ENCODE data around the gene MRPL27.
A peak's percentile ranks its signal among the peaks of the same experiment; 100 is the strongest.

Gene MRPL27

DNA sequence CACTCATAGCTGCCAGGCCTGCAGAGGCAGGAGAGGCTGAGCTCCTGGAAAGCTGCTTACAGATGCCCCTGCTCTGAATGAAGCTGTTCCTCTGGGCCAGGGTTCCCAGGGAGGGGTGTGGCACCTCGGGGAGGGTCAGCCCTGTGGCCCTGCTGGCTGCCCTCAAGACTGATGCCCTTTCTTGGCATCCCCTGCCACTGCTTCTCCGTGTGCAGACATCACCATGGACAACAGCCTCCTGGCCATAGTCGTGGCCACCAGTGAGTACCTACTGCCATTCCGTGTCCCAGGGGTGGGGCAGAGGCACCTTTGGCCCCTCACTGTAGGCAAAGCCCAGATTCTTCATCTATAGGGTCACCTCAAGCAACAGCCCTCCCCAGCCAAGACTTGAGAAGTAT lies 8.9 kb downstream of the MRPL27 start:
- Histone ChIP-seq H3K9me3 (ENCODE audit: severe bottlenecking) (no peaks in the 10 kb centered on the region), H3K27me3 (ENCODE audit: insufficient read depth, low read depth, severe bottlenecking) (no peaks in the 10 kb centered on the region), H3K36me3 (peaks cover 54% of the 10 kb centered on the region), H3K27ac (no peak overlapping the region), H3K4me3 (ENCODE audit: low read depth, low read length) (no peak overlapping the region)
- TF ChIP-seq, protein P1, sequence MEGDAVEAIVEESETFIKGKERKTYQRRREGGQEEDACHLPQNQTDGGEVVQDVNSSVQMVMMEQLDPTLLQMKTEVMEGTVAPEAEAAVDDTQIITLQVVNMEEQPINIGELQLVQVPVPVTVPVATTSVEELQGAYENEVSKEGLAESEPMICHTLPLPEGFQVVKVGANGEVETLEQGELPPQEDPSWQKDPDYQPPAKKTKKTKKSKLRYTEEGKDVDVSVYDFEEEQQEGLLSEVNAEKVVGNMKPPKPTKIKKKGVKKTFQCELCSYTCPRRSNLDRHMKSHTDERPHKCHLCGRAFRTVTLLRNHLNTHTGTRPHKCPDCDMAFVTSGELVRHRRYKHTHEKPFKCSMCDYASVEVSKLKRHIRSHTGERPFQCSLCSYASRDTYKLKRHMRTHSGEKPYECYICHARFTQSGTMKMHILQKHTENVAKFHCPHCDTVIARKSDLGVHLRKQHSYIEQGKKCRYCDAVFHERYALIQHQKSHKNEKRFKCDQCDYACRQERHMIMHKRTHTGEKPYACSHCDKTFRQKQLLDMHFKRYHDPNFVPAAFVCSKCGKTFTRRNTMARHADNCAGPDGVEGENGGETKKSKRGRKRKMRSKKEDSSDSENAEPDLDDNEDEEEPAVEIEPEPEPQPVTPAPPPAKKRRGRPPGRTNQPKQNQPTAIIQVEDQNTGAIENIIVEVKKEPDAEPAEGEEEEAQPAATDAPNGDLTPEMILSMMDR (IDR thresholded peaks at IDR 0.05; ENCODE audit: low read depth, low read length): no peak
- no peak for DNase-seq

DNA sequence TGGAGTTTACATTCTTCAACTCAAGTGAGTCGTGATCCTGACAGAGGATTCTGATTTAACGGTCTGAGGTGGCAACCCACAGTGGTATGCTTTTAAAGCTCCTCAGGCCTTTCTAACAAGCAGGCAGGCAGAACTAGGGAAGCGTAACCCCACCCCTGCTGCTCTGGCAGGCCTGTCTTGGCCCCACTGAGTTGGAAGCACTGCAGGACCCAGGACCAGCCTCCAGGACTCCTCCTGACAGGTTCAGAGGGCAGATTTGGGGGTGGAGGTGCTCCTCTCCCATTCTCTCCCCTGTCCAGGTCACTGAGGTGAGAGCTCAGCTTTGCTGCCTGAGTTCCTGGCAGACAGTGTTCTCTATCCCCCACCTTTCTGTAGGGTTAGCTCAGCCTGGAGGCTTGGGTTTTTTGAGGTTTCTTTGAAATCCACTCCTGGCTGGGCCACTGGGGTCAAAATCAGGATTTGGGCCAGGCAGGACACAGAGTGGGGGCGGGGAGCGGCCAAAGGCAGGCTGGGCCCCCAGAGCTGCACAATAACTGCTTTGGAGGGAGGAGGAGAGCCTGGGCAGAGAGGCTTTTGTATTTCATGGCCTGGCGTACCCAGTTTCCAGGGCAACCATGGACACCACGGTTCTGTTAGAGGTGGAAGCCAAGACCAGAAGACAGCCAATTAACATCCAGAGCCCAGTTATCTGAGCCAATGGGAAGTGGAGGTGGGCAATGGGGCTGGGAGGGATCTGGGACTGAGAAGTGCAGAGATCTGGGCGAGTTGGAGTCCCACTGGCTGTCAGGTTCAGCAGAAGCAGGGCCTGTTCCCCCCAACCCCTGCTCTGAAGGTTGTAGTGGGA lies 9.5 kb downstream of the MRPL27 start:
- no peak for DNase-seq
- TF ChIP-seq, protein P1 (IDR thresholded peaks at IDR 0.05; ENCODE audit: low read depth, low read length): 0 out of 2 replicates have a peak, but pooled peaks have one; percentile 1

DNA sequence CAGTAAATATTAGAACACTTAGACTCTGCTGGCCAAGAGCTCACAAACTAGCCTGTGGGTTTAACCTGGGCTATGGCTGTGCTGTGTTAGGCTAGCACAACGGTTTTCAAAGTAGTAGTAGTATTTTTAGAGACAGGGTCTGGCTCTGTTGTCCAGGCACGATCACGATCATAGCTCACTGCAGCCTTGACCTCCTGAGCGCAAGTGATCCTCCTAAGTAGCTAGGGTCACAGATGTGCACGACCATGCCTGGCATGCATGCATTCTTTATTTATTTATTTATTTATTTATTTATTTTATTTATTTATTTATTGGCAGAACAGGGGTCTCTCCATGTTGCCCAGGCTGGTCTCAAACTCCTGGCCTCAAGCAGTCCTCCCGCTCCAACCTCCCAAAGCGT lies 10.3 kb downstream of the MRPL27 start:
- no peak for DNase-seq
- peaks cover 54% of the 10 kb centered on the region for H3K36me3 ChIP-seq
- no peaks in the 10 kb centered on the region for H3K9me3 ChIP-seq (ENCODE audit: severe bottlenecking)
- H3K27ac ChIP-seq: no peak overlapping the region
- TF ChIP-seq, protein P1 (IDR thresholded peaks at IDR 0.05; ENCODE audit: low read depth, low read length): no peak
- H3K27me3 ChIP-seq (ENCODE audit: insufficient read depth, low read depth, severe bottlenecking): no peaks in the 10 kb centered on the region
- no peak overlapping the region for H3K4me3 ChIP-seq (ENCODE audit: low read depth, low read length)

More for the DNA sequence above, 9.5 kb downstream of the MRPL27 start:
- H3K36me3 ChIP-seq: peaks cover 54% of the 10 kb centered on the region
- H3K4me3 ChIP-seq (ENCODE audit: low read depth, low read length): no peak overlapping the region
- H3K27ac ChIP-seq: no peak overlapping the region
- no peaks in the 10 kb centered on the region for H3K27me3 ChIP-seq (ENCODE audit: insufficient read depth, low read depth, severe bottlenecking)
- H3K9me3 ChIP-seq (ENCODE audit: severe bottlenecking): no peaks in the 10 kb centered on the region

DNA sequence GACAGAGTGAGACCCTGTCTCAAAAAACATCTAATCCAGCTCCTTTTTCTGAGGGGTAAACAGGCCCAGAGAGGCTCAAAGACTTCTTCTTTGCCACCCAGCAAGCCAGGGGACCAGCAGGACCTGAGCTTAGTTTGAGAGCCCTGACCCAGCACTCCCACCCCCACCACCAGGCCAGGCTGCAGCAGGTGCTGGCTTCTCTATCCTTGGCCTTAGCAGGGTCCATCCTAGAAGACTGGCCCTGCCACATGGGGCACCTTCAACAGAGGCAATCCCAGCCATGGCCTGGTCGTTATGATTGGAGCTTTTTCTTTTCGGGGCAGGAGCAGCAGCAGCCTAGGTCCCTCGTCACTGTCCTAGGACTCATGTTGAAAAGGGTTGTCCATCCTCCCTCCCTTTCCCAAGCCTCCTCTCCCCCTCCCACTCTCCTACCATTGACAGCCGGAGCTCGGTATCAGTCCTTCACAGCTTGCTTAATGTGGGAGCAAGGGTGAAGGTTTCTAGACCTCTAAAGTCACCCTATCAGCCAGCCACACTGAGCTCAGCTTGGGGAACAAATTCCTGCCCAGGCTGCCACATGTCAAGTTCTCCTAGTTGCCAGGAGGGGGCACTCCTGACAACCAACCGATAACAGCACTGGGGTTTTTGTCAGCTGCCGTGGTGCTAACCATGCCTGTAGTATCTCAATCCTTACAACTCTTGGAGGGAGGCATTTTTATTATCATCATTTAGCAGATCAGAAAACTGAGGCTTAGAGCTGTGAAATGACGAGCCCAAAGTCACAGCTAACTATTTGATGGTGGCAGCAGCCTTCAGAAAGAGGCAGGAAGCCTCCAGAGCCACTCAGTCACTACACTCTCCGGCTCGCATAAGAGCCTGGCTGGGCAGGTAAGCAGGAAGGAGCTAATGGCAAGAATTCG lies 11.2 kb downstream of the MRPL27 start:
- peak; percentile 70 for DNase-seq
- Histone ChIP-seq H3K27me3 (ENCODE audit: insufficient read depth, low read depth, severe bottlenecking) (no peaks in the 10 kb centered on the region), H3K36me3 (peaks cover 52% of the 10 kb centered on the region), H3K4me3 (ENCODE audit: low read depth, low read length) (no peak overlapping the region), H3K9me3 (ENCODE audit: severe bottlenecking) (no peaks in the 10 kb centered on the region), H3K27ac (no peak overlapping the region)
- TF ChIP-seq, protein P1 (IDR thresholded peaks at IDR 0.05; ENCODE audit: low read depth, low read length): peak; percentile 91

DNA sequence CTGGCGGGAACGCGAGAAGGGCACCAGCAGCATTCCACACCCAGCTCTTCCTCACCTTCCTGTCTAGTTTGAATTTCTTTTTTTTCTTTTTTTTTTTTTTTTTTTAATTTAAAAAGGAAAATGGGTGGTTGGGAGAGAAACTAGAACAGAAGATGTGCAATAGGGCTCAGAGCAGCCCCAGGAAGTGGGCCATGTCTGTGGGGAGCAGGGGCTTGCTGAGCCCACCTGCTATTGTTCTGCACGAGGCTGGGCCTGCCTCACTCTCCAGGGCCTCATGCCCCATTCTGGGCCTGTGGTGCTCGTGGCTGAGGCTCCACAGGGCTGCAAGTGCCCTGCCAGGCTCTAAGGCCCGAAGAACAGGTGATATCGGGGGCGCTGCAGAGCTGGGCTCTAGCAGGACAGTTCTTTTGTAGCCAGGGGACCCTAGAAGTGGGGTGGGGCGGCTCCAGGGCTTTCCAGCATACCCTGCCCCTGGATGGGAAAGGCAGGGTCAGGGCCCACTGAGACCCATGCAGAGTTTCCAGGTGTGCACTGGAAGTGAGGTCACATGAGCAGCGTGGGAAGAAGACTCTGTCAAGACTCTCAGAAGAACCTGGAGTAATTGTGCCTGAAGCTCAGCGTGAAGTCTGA lies 12.4 kb downstream of the MRPL27 start:
- H3K9me3 ChIP-seq (ENCODE audit: severe bottlenecking): no peaks in the 10 kb centered on the region
- no peak for DNase-seq
- H3K27ac ChIP-seq: no peak overlapping the region
- peaks cover 53% of the 10 kb centered on the region for H3K36me3 ChIP-seq
- TF ChIP-seq, protein P1 (IDR thresholded peaks at IDR 0.05; ENCODE audit: low read depth, low read length): no peak
- no peaks in the 10 kb centered on the region for H3K27me3 ChIP-seq (ENCODE audit: insufficient read depth, low read depth, severe bottlenecking)
- H3K4me3 ChIP-seq (ENCODE audit: low read depth, low read length): no peak overlapping the region
